GM20431 (cell line): ENCODE results near the gene MAP4K4.

Experiments
- in situ Hi-C: fragments of 300-500 bp; cut with MseI, MboI; formaldehyde crosslinking; loops from one replicate; pipeline ENCODE4 v1.15.0; 2020; ENCODE audit warnings: low sequenced_read_pairs; ENCODE audit not compliant: unreplicated experiment

The MAP4K4 gene

DNA sequence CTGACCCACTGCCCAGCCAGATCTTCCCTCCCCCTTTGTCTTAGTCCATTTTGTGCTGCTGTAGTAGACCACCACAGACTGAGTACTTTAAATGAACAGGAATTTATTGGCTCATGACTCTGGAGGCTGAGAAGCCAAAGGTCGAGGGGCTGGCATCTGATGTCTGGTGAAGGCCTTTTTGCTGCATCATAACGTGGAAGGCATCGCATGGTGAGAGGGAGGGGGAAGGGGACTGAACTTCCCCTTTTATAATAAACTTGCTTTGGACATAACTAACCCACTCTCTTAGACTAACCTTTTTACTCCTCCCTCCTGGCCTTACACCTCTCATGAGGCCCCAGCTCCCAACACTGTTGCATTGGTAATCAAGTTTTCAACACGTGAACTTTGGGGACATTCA, 83.8 kb downstream of the MAP4K4 start:
- in situ Hi-C loops: no loop called here

DNA sequence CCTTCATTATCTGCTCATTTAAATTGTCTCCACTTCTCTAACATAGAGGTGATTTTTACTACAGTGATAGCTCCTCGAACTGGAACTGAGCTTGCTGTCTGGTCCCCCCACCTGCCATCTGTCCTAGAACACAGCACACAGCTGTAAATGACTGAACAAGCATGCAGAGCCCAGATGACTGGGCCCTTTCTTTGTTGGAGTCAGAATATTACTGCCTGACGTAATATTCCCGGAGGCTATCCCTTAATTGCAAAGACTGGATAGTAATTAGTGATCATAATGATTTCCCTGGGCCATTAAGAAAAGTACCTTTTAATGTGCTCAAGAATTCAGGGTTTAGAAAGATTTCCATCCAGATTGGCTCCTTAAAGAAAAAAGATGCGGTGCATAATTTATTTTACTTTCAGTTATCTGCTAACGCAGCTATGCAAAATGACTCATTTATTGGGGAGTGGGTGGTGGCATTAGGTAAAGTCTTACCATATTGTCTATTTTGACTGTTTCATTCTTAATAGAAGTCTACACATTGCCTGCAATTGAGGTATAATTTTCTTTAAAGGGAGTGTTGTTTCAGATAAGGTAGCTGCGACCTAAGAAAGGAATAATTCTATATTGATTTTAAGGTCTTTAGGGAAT, 84.4 kb downstream of the MAP4K4 start:
- in situ Hi-C loops: no loop called here

DNA sequence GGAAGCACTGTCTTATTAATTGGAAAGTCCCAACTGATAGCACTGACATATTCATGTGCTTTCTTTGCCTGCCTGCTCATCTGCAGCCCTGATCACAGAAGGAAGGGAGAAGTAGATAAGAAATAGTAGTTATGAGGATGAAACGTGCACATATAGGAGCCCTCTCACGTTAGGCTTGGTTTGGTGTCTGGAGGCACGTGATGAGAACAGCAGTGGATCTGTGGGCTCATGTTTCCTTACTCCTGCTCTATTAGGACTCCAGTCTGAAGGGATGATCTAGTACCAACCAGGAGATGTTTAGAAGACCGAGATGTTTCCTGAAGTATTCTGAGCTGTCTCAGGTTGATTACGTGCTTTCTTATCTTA, 84.9 kb downstream of the MAP4K4 start:
- in situ Hi-C loops: no loop called here

DNA sequence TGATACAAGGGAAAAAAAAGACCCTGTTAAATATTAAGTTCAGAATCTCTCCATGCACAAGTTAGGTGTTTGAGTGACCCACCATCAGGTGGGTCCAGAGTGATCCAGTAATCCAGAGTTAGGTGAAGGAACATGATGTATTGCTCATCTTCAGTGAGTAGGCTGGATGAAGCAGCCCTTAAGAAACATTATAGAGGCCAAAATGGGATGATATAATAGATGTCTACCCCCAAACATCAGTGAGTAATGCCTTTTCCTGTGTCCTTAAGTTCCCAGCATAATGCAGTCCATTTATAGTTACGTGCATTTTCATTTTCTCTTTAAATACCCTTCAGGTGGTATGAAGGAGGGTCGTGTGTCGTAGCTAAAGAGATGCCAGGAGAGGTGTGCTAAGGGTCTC, 89.6 kb downstream of the MAP4K4 start:
- in situ Hi-C loops: no loop called here

DNA sequence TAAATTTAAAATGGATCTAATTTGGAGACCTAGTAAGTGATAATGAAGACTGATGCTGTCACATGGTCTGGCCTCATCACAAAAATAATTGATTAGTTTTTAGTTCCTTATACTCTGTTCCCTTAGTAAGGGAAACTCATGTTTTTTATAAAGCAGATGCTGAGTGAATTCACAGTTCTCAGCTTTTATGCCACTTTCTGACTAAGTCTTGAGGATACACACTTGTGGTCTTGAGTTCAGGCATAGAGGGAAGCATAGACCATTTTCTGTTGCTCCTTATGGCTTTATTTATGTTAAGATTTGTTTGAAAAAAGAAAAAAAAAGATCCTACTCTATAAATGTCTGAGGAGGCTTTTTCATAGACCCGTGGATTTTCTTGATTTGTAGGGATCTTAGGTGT, 91.1 kb downstream of the MAP4K4 start:
- in situ Hi-C loops: no loop called here

DNA sequence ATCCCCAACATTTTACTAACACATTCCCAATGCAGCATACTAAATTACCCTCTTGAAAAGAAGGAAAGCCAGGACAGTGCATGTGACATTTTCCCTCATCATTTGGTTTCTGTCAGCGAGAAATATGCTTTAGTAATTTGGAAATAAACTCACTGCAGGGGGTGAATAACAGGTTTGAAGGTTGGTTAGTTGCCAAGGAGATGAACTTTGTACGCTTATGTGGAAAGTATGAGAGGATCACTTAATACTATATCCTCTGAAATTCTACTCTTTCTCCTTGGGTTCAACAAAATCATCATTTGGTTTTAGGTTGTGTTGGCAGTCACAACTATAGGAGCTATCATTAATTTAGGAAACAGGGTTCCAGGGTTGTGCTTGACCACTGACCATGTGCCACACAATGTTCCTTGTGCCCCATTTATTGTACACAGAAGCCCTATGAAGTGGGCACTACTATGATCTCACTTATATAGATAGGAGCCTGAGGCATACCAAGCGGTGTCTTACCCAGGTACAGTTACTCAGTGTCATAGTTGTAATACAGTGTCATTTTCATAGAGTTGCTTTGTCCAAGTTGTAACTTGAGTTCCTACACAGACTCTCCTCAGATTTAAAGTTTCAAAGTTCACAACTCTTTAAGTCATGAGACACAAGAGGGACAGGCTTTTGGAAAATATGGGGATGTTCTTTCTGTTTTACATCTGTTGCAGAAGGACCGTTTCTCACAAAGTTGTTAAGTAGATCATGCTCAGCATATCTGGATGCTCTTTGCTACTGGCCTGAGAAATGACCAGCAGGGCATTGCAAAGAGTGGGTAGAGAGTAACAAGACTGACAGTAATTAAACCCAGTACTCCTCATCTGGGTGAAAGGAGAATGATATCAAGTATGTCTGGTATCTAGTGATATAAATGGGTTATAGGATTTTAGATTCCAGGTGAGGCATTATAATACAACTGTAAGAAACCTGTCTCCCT, 91.8 kb downstream of the MAP4K4 start:
- in situ Hi-C loops: no loop called here

DNA sequence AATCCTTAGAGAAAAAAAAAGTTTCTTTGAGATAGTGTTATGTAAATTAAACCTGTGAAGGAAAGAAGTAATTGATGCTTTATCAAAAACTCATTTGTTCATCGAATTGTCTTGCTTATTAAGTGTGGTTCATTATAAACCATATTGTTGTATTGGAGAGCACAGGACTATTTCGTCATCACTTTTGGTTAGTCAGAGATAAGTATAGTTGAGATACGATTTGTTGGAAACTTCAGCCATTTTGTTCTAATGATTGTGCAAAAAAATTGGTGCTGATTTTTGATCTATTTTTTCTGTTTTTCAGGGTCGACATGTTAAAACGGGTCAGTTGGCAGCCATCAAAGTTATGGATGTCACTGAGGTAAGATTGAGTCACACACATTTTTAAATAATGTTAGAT, 92.9 kb downstream of the MAP4K4 start:
- in situ Hi-C loops: no loop called here

DNA sequence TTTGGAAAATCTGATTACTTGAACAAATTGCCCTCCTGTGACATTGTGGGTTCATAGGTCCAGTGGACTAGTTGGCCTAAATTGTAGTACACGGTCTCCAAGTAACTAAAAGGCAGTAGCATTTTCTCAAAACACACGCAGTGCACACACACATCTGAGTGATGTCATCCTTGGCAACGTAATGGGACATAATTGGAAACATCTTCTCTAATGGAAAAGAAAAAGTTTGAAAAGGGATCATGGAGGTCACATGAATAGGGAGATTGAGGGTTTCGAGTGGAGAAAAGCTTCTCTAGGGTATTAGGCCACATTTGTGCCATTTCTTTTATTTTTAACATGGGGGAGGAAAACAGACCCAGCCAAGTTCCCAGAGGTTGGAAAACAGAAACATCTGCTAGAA, 93.3 kb downstream of the MAP4K4 start:
- in situ Hi-C loops: no loop called here

DNA sequence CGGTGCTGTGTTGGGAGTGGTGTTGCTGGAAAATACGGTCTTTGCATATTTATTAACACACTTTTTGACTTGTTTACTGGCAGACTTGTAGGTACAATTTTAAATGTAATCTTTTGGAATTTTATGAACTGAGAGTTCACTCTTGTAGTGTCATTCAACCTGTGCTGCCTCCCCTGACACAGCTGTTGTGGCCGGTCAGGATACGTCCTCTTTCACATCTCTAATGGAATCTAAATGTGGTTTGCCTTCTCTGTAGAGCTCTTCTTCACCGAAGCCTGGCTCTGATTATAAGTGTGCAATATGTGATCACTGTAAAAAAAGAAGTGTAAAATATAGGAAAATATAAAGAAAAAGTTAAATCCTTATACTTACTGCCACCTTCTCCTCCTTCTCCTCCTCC, 94.7 kb downstream of the MAP4K4 start:
- in situ Hi-C loops: no loop called here

DNA sequence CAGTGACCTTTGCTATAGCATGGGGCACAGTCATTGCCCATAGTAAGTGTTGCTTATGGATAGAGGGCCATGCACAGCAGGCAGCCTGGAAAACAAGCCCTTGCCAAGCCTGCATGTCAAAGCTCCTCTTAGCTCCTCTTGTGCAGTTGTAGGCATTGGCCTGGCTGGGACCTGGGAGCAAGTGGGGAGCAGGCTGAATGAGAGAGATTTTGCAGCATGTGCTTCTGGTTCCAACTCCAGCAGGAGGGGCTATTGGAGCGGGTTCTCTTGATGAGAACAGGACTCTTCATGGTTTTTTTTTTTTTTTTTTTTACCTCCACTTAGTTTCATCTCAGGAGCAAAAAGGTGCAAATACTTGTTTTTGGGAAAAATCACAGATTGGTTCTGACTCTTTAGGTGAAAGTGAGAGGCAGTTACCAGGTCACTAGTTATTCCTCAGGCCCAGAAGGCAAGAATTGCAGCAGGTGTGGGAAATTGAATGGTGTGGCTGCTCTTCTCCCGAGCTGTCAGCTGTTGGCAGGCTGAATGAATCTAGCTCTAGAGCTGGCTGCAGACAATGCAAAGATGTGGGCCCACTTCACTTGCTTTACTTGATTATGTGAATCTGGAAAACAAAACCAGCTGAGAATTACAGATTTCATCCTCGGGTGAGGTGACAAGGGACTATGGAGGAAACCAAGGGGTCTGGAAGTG, 95.9 kb downstream of the MAP4K4 start:
- in situ Hi-C loops: no loop called here

DNA sequence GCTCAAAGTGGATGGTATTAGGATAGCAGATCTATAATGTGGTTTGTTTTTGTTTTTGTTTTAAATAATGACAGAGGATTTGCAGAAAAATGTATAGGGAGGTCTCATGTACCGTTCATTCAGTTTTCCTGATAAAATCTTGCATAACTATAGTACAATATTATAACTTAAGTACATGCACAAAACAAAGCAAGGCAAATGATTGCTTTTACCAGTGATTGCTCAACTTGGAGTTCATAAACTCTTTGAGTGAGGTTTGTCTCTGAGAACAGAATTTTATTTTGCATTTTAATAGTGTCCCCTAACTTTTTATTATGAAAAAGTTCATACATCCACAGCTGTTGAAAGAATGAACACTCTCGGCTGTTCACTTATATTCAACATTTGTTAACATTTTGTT, 96.6 kb downstream of the MAP4K4 start:
- in situ Hi-C loops: no loop called here

DNA sequence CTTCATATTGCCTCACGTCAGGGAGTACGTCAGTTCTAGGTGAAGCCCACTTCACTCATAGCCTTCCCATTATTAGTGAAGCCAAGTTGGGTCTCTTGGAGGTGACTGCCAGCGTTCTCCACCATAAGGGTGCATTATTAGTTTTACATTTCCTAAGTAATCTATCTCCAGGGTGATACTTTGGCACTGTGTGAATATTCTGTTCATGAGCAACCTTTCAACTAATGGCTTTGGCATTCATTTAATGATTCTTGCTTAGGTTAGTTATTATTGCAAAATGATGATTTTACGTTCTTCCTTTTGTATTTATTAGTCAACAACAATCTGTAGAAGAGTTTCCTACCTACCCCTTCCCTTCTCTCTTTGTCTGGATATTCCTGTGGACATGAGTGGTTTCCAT, 97.5 kb downstream of the MAP4K4 start:
- in situ Hi-C loops: no loop called here

DNA sequence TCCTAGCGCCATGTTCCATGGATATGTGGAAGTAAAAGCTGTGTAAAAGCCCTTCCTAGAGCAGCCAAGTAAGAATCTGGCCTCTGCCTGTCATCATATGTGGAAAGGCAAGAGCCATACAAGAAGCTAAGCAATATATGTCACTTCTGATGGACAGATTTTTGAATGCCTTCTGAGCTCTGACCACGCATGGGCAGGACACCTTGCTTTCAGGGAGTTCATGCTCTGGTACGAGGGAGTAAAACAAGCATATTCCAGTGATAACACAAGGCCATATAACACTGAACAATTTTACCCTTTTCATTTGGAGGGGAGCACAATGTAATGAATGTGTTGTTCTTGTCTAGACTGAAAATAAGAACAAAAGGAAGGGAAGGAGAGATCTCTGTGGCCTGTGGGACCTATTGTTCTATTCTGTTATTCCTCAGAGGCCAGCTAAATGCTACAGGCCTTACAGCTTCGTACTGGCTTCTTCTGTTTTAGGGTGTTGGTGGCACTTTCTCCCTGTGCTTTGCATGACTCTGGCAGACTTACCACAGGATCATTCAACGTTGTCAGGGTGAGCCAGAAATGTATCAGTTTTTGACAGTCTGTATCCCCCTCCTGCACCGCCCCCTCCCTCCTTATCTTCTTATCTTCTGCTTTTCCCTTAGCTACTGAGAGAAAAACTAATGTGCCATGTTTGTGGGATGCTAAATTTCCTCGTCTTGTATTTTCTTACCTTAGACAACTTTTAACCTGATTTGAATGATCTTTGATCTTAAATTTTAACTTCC, 99.5 kb downstream of the MAP4K4 start:
- in situ Hi-C loops: no loop called here

DNA sequence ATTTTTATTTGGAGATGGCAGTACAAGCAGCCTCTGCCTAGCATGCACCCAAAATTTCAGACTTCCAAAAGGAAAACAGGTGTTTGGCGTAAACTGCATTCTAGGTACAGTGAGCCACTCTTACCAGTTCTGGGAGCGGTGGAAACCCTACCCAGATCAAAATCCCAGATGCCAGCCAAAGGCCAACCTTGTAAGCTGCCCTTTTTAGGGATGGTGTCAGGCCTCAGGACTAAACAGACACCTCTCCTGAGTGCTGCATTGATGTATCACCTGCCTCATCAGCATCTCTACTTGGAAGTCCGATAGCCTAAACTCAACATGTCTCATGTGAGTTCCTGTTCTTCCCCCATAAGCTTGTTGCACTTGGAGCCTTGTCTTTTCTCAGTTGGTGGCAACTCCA, 104.0 kb downstream of the MAP4K4 start:
- in situ Hi-C loops: no loop called here

DNA sequence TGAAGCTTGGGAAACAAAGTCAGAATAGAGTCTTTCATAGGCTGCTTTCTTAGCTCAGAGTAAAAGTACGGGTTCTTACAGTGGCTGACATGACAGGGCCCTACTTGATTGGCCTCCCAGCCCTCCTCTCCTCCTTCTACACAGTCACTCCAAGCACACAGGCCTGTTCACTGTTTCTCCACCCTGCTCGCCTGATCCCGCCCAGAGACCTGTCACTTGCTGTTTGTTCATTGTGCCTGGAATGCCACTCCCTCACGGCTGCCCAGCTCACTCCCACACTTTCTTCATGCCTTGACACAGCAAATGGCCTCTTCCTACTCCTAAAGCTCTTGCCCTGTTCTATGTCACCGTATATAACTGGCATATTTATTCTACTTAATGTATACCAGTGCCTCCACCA, 104.8 kb downstream of the MAP4K4 start:
- in situ Hi-C loops: no loop called here

DNA sequence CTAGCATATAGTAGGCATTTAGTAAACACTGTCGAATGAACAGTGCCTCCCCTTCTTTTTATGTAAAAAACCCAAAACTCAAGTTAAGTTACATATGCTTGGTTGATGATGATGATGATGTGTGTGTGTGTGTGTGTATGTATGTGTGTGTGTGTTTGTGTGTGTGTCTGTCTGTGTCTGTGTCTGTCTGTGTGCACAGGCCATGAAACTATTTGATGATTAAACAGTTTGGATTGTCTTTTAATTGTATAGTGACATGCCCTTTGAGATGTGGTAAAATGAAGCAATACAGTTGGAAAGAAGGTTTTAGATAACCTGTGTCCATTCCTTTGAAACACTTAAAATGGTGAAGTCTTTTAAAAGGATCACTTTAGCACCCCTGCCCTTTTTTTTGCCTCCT, 105.6 kb downstream of the MAP4K4 start:
- in situ Hi-C loops: no loop called here

DNA sequence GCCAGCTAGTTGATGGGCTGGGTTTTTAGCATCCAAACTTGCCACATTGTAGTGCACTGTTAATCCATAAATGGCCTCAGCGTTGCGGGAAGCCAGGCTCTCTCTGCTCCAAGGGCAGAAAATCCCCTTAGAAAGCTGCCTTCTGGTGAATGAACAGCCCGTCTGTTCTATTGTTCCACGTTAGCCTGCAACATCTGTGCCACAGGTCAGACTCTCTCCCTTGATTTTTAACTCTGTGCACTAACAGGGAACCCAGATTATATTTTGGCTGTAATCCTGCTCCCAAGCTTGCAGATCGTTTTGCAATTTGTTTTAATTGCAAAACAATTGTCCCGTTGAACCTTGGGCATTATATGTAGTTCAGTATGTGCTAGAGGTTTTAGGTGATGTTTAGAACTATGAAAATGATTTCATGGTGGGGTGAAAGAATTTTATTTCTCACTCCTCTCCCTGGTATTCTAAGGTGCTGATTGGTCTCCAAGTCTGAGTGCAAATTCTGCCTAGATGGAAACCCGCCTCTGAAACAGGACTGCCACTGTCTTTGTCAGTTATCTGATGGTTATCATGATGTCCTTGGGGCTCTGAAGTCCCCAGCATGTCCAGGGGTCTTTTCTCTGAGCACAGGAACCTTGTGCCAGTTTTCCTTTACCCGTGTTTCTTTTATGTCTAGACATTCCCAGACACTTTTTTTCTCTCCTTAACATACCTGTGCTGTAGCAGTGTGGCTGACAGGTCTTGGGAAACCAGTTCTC, 106.6 kb downstream of the MAP4K4 start:
- in situ Hi-C loops: no loop called here

DNA sequence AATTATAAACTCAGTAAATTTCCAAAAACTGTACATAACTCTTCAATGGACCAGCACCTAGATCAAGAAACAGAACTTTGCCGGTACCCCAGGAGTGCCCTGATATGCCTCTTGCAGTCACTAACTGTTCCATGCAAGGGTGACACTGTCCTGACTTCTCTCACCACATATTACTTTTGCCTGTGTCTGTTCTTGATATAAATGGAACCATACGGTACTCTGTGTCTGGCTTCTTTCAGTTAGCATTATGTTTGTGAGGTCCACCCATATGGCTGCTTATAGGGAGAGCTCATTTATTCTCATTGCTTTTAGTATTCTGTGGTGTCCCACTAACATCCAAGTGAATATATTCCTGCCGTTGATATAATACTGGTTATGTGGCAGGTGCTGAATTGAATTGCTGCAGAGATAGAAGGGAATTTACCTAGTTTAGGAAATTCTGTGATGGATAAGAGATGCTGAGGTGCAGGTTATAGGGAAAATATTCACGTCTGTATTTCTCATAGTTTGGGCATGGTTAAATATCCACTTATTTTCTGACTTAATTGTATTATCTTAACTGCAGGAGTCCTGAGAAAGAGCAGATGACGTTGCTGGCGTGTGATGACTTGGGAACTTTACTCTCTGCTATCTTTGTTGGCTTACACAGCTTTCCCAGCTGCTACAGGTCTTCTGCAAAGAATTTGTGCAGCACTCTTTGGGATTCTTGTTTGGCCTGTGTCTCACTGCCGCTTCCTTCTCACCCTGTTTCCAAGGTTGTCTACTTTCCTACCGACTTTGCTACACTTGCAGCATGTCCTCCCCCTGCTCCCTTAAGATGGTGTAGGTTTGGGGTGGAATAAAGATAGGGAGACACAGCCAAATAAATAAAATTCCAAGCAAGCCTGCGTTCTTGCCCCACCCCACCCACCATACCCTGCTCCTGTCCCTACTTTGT, 107.9 kb downstream of the MAP4K4 start:
- in situ Hi-C loops: no loop called here

DNA sequence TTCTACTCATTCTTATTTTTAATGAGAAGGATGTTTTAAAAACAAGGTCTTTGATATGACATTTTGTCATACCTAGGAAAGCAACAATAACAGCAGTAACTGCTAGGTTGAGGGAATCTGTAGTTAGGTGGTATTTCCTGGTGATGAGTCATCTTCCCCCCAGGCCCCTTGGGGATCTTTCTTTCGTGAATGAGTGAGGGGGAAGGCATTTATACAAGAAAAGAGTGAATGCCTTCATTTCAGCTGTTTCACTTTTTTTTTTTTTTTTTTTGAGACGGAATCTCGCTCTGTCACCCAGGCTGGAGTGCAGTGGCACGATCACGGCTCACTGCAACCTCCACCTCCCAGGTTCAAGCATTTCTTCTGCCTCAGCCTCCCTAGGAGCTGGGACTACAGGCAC, 108.6 kb downstream of the MAP4K4 start:
- in situ Hi-C loops: no loop called here
